Stimulated activated CD8-positive, alpha-beta memory T cell treated with anti-CD3 and anti-CD28 coated beads, Interleukin-2, amount 100 ng/mL, for 1 hour (primary cell): Measurements from ENCODE around the gene GLIS1.

Experiments used
- DNase-seq, 2 donors: peaks; one replicate each; pipeline ENCODE4 v3.0.0-alpha.2; 2020; ENCODE audit warnings: low read depth in 2 of 2

GLIS1 gene

GRCh38 chr1:53535226-53535625 is 203.7 kb downstream of the GLIS1 start:
- DNase-seq = no peak

GRCh38 chr1:53532912-53533311 is 206.1 kb downstream of the GLIS1 start:
- DNase-seq = no peak

GRCh38 chr1:53532377-53532776 is 206.6 kb downstream of the GLIS1 start:
- no peak for DNase-seq

- DNase-seq = no peak
Measured at GRCh38 chr1:53530550-53530949, 208.4 kb downstream of the GLIS1 start.

- DNase-seq = no peak
Measured at GRCh38 chr1:53529555-53529954, 209.4 kb downstream of the GLIS1 start.

GRCh38 chr1:53527368-53527767 is 211.6 kb downstream of the GLIS1 start:
- no peak for DNase-seq

GRCh38 chr1:53526451-53527101 is 212.4 kb downstream of the GLIS1 start:
- DNase-seq = no peak

- DNase-seq = no peak
Measured at GRCh38 chr1:53525595-53525994, 213.4 kb downstream of the GLIS1 start.

- DNase-seq = no peak
Measured at GRCh38 chr1:53524428-53525375, 214.3 kb downstream of the GLIS1 start.

GRCh38 chr1:53521924-53522552 is 216.9 kb downstream of the GLIS1 start:
- DNase-seq = no peak

- no peak for DNase-seq
Measured at GRCh38 chr1:53520481-53520880, 218.5 kb downstream of the GLIS1 start.

GRCh38 chr1:53519421-53519820 is 219.5 kb downstream of the GLIS1 start:
- DNase-seq = no peak

- DNase-seq = no peak
Measured at GRCh38 chr1:53518775-53519174, 220.2 kb downstream of the GLIS1 start.

- DNase-seq = no peak
Measured at GRCh38 chr1:53517821-53518352, 221.1 kb downstream of the GLIS1 start.

GRCh38 chr1:53517109-53517508 is 221.9 kb downstream of the GLIS1 start:
- no peak for DNase-seq

- no peak for DNase-seq
Measured at GRCh38 chr1:53516181-53516580, 222.8 kb downstream of the GLIS1 start.

GRCh38 chr1:53514436-53514835 is 224.5 kb downstream of the GLIS1 start:
- no peak for DNase-seq

GRCh38 chr1:53513846-53514245 is 225.1 kb downstream of the GLIS1 start:
- DNase-seq = no peak

- DNase-seq = no peak
Measured at GRCh38 chr1:53512807-53513755, 225.9 kb downstream of the GLIS1 start.

- DNase-seq = no peak
Measured at GRCh38 chr1:53511933-53512806, 226.8 kb downstream of the GLIS1 start.
